Measurements from ENCODE around the gene ACBD6.
"Not testable (repeated sequence)": the region's sequence is repeated elsewhere in the genome, so short reads cannot be mapped to it uniquely, and the experiment has no call there.

The ACBD6 gene

DNA sequence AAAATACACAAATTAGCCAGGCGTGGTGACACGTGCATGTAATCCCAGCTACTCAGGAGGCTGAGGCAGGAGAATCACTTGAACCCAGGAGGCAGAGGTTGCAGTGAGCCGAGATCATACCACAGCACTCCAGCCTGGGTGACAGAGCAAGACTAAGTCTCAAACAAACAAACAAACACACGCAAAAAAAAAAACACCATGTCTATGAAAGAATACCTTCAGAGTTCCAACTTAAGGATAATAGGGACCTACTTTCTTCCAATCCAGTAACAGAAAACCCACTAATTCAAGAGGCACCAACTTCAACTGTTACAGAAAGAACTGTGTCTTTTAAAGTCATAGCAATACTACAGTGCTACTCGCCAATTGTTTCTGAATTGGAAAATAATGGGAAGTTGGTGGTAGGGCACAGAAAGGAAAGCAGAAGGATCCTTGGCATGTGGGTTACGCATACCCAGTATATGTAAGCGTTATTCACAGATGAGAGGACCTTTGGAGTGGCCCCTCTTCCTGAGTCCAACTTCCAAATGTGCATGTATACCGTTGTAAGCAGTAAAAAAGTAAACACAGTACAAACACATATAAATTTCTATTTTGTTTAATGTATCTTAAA, 87.0 kb downstream of the ACBD6 start:
- Histone ChIP-seq H3K27ac (no peak overlapping the region), H3K4me1 (no peaks in the 10 kb centered on the region), H3K27me3 (no peaks in the 10 kb centered on the region), H3K4me3 (no peak overlapping the region), H3K9me3 (no peaks in the 10 kb centered on the region), H3K36me3 (peaks cover 15 to 26% (median 22%) of the 10 kb centered on the region in 3 donors)
- DNase-seq, result no peak
- TF ChIP-seq, protein P1, sequence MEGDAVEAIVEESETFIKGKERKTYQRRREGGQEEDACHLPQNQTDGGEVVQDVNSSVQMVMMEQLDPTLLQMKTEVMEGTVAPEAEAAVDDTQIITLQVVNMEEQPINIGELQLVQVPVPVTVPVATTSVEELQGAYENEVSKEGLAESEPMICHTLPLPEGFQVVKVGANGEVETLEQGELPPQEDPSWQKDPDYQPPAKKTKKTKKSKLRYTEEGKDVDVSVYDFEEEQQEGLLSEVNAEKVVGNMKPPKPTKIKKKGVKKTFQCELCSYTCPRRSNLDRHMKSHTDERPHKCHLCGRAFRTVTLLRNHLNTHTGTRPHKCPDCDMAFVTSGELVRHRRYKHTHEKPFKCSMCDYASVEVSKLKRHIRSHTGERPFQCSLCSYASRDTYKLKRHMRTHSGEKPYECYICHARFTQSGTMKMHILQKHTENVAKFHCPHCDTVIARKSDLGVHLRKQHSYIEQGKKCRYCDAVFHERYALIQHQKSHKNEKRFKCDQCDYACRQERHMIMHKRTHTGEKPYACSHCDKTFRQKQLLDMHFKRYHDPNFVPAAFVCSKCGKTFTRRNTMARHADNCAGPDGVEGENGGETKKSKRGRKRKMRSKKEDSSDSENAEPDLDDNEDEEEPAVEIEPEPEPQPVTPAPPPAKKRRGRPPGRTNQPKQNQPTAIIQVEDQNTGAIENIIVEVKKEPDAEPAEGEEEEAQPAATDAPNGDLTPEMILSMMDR (IDR thresholded peaks at IDR 0.05), result no peak
- intact Hi-C loops (cut with DNase I; ENCODE audit: low total_unique reads), result no loop called here

DNA sequence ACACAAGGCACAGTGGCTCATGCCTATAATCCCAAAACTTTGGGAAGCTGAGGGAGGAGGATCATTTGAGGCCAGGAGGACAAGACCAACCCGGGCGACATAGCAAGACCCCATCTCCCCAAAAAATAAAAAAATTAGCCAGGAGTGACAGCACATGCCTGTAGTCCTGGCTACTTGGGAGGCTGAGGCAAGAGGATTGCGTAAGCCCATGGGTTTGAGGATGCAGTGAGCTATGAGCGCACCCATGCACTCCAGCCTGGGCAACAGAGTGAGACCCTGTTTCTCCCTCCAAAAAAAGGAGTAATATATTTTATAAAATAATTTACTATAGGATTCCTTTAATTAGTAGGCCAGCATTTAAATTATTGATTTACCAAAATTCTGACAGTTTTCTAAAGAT, 89.8 kb downstream of the ACBD6 start:
- TF ChIP-seq, protein P1 (IDR thresholded peaks at IDR 0.05), result no peak
- Histone ChIP-seq H3K4me3 (no peak overlapping the region), H3K36me3 (peaks cover 15 to 26% (median 25%) of the 10 kb centered on the region in 3 donors), H3K27me3 (no peaks in the 10 kb centered on the region), H3K4me1 (peaks cover 0 to 5% (median 0%) of the 10 kb centered on the region in 4 donors), H3K27ac (no peak overlapping the region), H3K9me3 (no peaks in the 10 kb centered on the region)
- no peak for DNase-seq
- intact Hi-C loops (cut with DNase I; ENCODE audit: low total_unique reads), result no loop called here

DNA sequence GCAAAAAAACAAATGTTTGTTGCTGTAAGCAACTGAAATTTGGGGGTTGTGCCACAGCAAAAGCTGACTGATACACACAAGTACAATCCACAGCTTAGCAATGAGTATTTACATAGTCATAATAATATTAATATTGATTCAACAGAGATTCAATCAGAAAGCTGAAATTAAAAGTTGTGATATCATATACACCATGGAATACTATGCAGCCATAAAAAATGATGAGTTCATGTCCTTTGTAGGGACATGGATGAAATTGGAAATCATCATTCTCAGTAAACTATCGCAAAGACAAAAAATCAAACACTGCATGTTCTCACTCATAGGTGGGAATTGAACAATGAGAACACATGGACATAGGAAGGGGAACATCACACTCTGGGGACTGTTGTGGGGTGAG, 94.2 kb downstream of the ACBD6 start:
- DNase-seq; H3K4me1 ChIP-seq; H3K27ac ChIP-seq; intact Hi-C loops (cut with DNase I; ENCODE audit: low total_unique reads); H3K4me3 ChIP-seq; H3K27me3 ChIP-seq; H3K9me3 ChIP-seq: not testable (repeated sequence)
- peaks cover 15 to 25% (median 22%) of the 10 kb centered on the region in 3 donors for H3K36me3 ChIP-seq

DNA sequence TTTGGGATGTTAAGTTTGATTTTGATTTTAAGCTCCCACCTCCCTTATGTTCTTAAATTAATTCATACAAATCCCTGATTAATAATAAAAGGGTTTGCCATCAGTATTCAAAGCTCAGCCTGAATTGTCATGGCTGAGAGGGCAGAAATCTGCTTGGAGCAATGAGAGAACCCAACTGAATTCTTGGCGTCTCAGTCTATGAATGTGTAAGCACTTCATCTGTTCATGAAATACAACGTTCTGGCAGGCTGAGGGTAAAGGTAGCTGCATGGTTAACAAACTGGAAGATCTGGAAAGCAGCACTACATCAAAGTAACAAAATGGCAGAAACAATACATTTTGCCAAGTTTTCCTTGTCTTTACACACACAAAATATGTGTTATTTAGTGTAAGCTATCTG, 95.3 kb downstream of the ACBD6 start:
- H3K27ac ChIP-seq, result no peak overlapping the region
- DNase-seq, result no peak
- TF ChIP-seq, protein P1 (IDR thresholded peaks at IDR 0.05), result no peak
- H3K36me3 ChIP-seq, result peaks cover 14 to 20% (median 15%) of the 10 kb centered on the region in 3 donors
- H3K4me3 ChIP-seq, result no peak overlapping the region
- no peaks in the 10 kb centered on the region for H3K27me3 ChIP-seq
- intact Hi-C loops (cut with DNase I; ENCODE audit: low total_unique reads), result no loop called here
- H3K4me1 ChIP-seq, result peaks cover 0 to 5% (median 0%) of the 10 kb centered on the region in 4 donors
- H3K9me3 ChIP-seq, result no peaks in the 10 kb centered on the region

DNA sequence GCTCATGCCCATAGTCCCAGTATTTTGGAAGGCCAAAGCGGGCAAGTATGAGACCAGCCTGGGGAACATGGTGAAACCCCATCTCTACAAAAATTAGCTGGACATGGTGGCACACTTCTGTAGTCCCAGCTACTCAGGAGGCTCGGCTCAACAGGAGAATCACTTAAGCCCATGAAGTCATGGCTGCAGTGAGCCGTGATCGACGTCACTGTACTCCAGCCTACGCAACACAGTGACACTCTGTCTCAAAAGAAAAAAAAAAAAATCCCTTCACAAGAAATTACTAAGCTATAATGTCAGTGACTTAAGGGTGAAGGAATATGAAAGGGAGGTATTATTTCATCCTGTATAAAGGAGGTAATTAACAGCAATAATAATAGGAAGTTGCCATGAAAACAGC, 99.8 kb downstream of the ACBD6 start:
- TF ChIP-seq, protein P1 (IDR thresholded peaks at IDR 0.05), result no peak
- Histone ChIP-seq H3K4me3 (no peak overlapping the region), H3K4me1 (no peaks in the 10 kb centered on the region), H3K9me3 (no peaks in the 10 kb centered on the region), H3K27me3 (no peaks in the 10 kb centered on the region), H3K27ac (no peak overlapping the region), H3K36me3 (peaks cover 0 to 6% (median 5%) of the 10 kb centered on the region in 3 donors)
- no peak for DNase-seq
- intact Hi-C loops (cut with DNase I; ENCODE audit: low total_unique reads), result no loop called here

DNA sequence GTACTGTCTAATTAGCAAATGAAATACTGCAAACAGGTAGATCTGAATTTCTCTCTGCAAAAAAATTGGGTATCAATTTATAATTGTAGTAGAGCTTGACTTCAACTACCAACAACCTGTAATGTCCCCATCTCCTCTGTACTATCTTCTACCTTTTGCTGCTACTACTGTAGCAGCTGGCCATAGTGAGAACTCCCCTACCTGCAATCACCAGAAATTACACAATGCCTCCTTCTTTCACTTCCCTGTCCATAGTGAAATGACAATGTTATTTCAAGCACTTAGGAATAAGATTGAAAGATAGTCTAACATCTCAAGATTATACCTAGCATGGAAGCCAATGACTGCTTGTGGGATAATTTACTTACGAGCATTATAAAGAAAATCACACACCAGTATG, 100.4 kb downstream of the ACBD6 start:
- TF ChIP-seq, protein P1 (IDR thresholded peaks at IDR 0.05), result no peak
- Histone ChIP-seq H3K4me3 (no peak overlapping the region), H3K9me3 (no peaks in the 10 kb centered on the region), H3K27ac (no peak overlapping the region), H3K36me3 (peaks cover 0 to 6% (median 5%) of the 10 kb centered on the region in 3 donors), H3K4me1 (no peaks in the 10 kb centered on the region), H3K27me3 (no peaks in the 10 kb centered on the region)
- no peak for DNase-seq
- intact Hi-C loops (cut with DNase I; ENCODE audit: low total_unique reads), result no loop called here
